Endothelial cell of umbilical vein (primary cell): ENCODE measurements around the gene SLC22A7.

Experiments
- CTCF ChIP-seq, 2 donors: IDR thresholded peaks; 1 replicate in 1 of 2; 2 replicates in 1 of 2; pipeline ENCODE4 v1.5.1; 2011; ENCODE audit warnings: low read length in 2 of 2, mild to moderate bottlenecking in 2 of 2, moderate library complexity in 2 of 2, control low read depth in 1 of 2, inconsistent platforms in 1 of 2, low read depth in 1 of 2; ENCODE audit not compliant: insufficient read depth in 1 of 2; ENCODE audit errors: extremely low read depth in 1 of 2
- EZH2 ChIP-seq: IDR thresholded peaks from 2 replicates; pipeline ENCODE4 v1.6.1; 2012; ENCODE audit warnings: borderline replicate concordance, low read depth, mild to moderate bottlenecking, moderate library complexity, low read length, inconsistent platforms; ENCODE audit not compliant: severe bottlenecking
- MAX ChIP-seq: IDR thresholded peaks from 2 replicates; pipeline ENCODE4 v1.6.1; 2011; ENCODE audit not compliant: insufficient read depth, insufficient read length
- MYC ChIP-seq: IDR thresholded peaks from one replicate; pipeline ENCODE4 v1.6.1; 2011; ENCODE audit warnings: mild to moderate bottlenecking, low read depth, low read length
- POLR2A ChIP-seq: IDR thresholded peaks from 2 replicates; pipeline ENCODE4 v1.6.1; 2012; ENCODE audit warnings: low read depth, mild to moderate bottlenecking, control low read depth, low read length
- POLR2AphosphoS5 ChIP-seq: IDR thresholded peaks from 2 replicates; pipeline ENCODE4 v1.6.1; 2012; ENCODE audit warnings: low read depth, mild to moderate bottlenecking, control low read depth, low read length, moderate library complexity; ENCODE audit not compliant: insufficient read depth

GRCh38 chr6:43269273-43270007 lies 28.6 kb upstream of the SLC22A7 start:
- TF ChIP-seq CTCF (IDR thresholded peaks at IDR 0.05; ENCODE audit: extremely low read depth in 1 of 2, insufficient read depth in 1 of 2, low read depth in 1 of 2, low read length in 2 of 2): no peak
- TF ChIP-seq POLR2AphosphoS5: no peak
- TF ChIP-seq POLR2A: no peak
- no peak for TF ChIP-seq MYC
- TF ChIP-seq EZH2: peak; percentile 42
- TF ChIP-seq MAX: no peak
